Adrenal gland (tissue), 12 donors: ENCODE measurements around the gene KRTAP5-6. TPM values are rescaled to one million over a fixed set of nuclear protein-coding genes. Genes with fewer than 3 reads are reported as not detected.
"Not testable (repeated sequence)": the region's sequence is repeated elsewhere in the genome, so short reads cannot be mapped to it uniquely, and the experiment has no call there.

Experiments used
- DNase-seq, 7 donors: peaks; one replicate each; pipeline ENCODE4 v3.0.0-alpha.2; 2019 to 2020
- H3K27ac ChIP-seq, 5 donors: fragments of 200-600 bp; sonication (generic) in 4 of 5; 1 replicate in 3 of 5; 2 replicates in 2 of 5; pipeline versions ENCODE4 v1.5.1 to v1.8.0; 2016 to 2020; ENCODE audit warnings: mild to moderate bottlenecking in 1 of 5
- H3K27me3 ChIP-seq: fragments of 200-600 bp; 2 replicates; pipeline ENCODE4 v1.8.0; 2021
- H3K36me3 ChIP-seq, 2 donors: fragments of 200-600 bp; replicated peaks in 1 of 2; 1 replicate in 1 of 2; 2 replicates in 1 of 2; pipeline versions ENCODE4 v1.5.1 to v1.8.0; 2018 to 2022
- H3K4me1 ChIP-seq, 2 donors: fragments of 200-600 bp; replicated peaks in 1 of 2; 1 replicate in 1 of 2; 2 replicates in 1 of 2; pipeline versions ENCODE4 v1.5.1 to v1.8.0; 2018 to 2021
- H3K4me3 ChIP-seq, 4 donors: fragments of 200-600 bp; sonication (generic) in 3 of 4; one replicate each; pipeline ENCODE4 v1.5.1; 2016 to 2018
- H3K9me3 ChIP-seq, 3 donors: fragments of 200-600 bp; sonication (generic) in 1 of 3; replicated peaks in 1 of 3; 1 replicate in 2 of 3; 2 replicates in 1 of 3; pipeline versions ENCODE4 v1.5.1 to v1.8.0; 2016 to 2021
- POLR2A ChIP-seq, 2 donors: fragments of 450-650 bp; IDR thresholded peaks; one replicate each; pipeline ENCODE4 v1.6.1; 2017; ENCODE audit warnings: antibody characterized with exemption in 2 of 2, mild to moderate bottlenecking in 2 of 2, moderate library complexity in 1 of 2
- WGBS, 4 donors: extraction: QIAGEN DNeasy Blood & Tissue Kit in 2 of 4; methylation state at CpG; one replicate each; pipeline versions ENCODE4 v1.1.5 to v1.1.7; 2013 to 2017; 5-methylcytosine and 5-hydroxymethylcytosine counted together
- intact Hi-C, 2 donors: fragments of 100-400 bp; cut with DNase I; formaldehyde crosslinking; loops; one replicate each; pipeline versions ENCODE4 v1.14.1 to v1.15.0; 2022 to 2023
- polyA plus RNA-seq, 3 donors: library from polyadenylated mRNA; stranded (reverse); fragments of 200-250 nt in 2 of 3; fragments of 350-450 nt in 1 of 3; fragmentation: Illumina TruSeq in 1 of 3; extraction: RNeasy Lipid Tissue Mini Kit (QIAGEN cat#74804) in 1 of 3; gene quantifications; one replicate each; pipeline ENCODE4 v1.2.3, GENCODE V29; 2013 to 2014
- total RNA-seq, 9 donors: library from RNA; depleted of rRNA in 4 of 9; stranded (reverse); fragments of >200 nt in 4 of 9; fragments of 120-200 nt in 1 of 9; fragmentation: NEBNext Ultra II Directional in 1 of 9; extraction: Animal tissue kit (Norgen Biotek cat#: 25700) in 1 of 9; gene quantifications; one replicate each; pipeline versions ENCODE4 v1.1.0 to v1.2.4, GENCODE V29; 2013 to 2023
- TF ChIP-seq, protein P1 (sequence below), 6 experiments: fragments of 450-650 bp in 4 of 6; fragments of 200-600 bp in 2 of 6; sonication (generic) in 1 of 6; IDR thresholded peaks; 1 replicate in 5 of 6; 2 replicates in 1 of 6; pipeline versions ENCODE4 v1.5.1 to v1.8.0; 2016 to 2021; ENCODE audit warnings: antibody characterized with exemption in 6 of 6, mild to moderate bottlenecking in 2 of 6, moderate library complexity in 1 of 6
- donor health status: healthy with polysubstance abuse.
- donor health status: Bipolar disorder and iron deficiency.
- donor health status: DM: yes; HTN: yes; CAD: no.
- donor health status: DM: no; HTN: no; CAD: no.
- donor health status: DM: no; HTN: no; CAD: no.
- donor health status: DM: yes; HTN: yes; CAD: no.

Gene KRTAP5-6
- total and polyA plus RNA-seq, 12 donors, result 0.61 TPM; not detected in 11

DNA sequence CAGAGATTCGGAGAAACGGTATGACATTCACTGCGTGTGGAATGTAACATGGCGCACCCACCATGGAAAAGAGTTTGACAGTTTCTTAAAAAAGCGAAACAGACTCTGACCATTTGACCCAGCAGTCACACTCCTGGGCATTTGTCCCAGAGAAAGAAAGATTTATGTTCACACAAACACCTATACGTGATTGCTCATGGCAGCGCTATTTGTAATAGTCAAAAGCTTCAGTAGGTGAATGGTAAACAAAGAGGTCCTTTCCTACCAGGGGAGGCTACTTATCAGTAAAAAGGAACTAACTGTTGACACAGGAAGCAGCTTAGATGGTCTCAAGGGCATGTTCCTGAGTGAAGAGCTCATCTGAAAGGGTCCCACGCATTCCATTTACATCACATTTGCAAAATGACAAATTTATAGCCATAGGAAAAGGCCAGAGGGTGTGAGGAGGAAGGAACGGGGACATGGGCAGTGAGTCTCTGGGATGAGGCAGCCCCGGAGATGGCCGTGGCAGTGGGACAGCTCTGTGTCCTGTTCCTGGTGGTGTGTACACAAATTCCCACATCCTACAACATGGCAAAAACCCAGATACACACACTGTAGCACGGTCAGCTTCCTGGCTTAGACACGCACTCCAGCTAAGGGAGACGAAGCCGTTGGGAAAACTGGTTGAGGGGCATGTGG, 14.6 kb upstream of the KRTAP5-6 start:
- WGBS, 4 donors, result 61 to 71% (median 65%) methylated on average over 15 of the region's 15 CpGs
- no peak for TF ChIP-seq POLR2A (IDR thresholded peaks at IDR 0.05)
- TF ChIP-seq, protein P1, sequence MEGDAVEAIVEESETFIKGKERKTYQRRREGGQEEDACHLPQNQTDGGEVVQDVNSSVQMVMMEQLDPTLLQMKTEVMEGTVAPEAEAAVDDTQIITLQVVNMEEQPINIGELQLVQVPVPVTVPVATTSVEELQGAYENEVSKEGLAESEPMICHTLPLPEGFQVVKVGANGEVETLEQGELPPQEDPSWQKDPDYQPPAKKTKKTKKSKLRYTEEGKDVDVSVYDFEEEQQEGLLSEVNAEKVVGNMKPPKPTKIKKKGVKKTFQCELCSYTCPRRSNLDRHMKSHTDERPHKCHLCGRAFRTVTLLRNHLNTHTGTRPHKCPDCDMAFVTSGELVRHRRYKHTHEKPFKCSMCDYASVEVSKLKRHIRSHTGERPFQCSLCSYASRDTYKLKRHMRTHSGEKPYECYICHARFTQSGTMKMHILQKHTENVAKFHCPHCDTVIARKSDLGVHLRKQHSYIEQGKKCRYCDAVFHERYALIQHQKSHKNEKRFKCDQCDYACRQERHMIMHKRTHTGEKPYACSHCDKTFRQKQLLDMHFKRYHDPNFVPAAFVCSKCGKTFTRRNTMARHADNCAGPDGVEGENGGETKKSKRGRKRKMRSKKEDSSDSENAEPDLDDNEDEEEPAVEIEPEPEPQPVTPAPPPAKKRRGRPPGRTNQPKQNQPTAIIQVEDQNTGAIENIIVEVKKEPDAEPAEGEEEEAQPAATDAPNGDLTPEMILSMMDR (IDR thresholded peaks at IDR 0.05), result no peak
- Histone ChIP-seq H3K36me3 (no peaks in the 10 kb centered on the region), H3K4me1 (no peaks in the 10 kb centered on the region), H3K27ac (no peak overlapping the region), H3K4me3 (no peak overlapping the region), H3K27me3 (peaks cover 17% of the 10 kb centered on the region), H3K9me3 (no peaks in the 10 kb centered on the region)
- peak in 2 of 7 donors; percentile 38 to 75 for DNase-seq
- intact Hi-C loops, result no loop called here

DNA sequence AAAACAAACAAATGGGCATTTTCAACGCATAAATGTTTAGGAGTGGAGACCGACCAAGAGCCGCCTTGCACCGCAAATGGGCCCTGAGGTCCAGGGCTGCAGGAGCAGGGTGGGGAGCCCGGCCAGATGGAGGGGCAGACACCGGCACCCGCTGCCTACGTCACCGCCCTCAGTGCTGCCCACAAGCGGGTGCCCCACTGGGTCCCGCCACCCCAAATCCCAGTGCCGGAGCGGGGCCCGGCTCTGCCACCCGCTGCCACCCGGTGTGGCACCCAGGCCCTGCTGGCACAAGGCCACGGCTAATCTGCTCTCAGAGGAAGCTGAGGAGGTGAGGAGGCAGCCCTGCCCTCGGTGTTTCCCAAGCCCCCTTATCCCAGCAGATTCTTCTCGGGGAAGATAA, 13.8 kb upstream of the KRTAP5-6 start:
- H3K9me3 ChIP-seq, H3K4me1 ChIP-seq, H3K36me3 ChIP-seq, H3K4me3 ChIP-seq, intact Hi-C loops: not testable (repeated sequence)
- peak in 1 of 7 donors; percentile 38 for DNase-seq
- 82 to 92% (median 86%) methylated on average over 6 to 19 of the region's 19 CpGs for WGBS, 4 donors
- Histone ChIP-seq H3K27me3 (peaks cover 11% of the 10 kb centered on the region), H3K27ac (peak overlapping the region in 1 of 5 donors; percentile 58)

DNA sequence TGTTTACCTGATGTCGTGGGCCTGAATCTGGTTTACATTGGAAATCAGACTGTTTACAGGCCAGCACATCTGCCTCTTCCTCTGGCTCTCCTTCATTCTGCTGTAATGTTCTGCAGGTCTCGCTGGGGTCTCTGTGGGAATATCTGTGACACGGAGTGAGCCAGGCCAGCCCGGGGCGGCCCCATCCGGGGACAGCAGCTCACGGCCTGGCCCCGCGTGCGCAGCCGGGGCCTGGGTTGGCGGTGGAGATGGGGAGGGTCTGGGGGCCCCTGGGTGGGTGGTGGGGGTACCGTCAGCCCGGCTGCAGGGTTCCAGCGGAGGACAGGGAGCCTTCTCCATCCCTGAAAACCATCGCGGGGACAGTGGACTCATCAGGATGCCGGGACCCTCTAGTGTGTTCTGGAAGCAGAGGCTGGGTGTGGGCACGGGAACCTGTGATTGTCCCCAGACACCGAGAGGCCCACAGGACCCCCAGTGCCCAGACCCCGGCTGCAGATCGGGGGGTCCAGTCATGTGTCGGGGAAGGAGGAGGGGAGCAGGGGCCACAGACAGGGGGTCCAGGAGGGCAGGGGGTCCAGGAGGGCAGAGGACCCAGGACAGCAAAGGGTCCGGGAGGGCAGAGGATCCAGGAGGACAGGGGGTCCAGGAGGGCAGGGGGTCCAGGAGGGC, 13.0 kb upstream of the KRTAP5-6 start:
- H3K36me3 ChIP-seq, intact Hi-C loops, H3K27ac ChIP-seq, H3K4me1 ChIP-seq, H3K9me3 ChIP-seq, H3K27me3 ChIP-seq, H3K4me3 ChIP-seq: not testable (repeated sequence)
- peak in 1 of 7 donors; percentile 33 for DNase-seq
- WGBS, 4 donors, result 80 to 85% methylated on average over 14 to 15 of the region's 24 CpGs; no CpG with 5 or more reads in 2 of the 4 donors

DNA sequence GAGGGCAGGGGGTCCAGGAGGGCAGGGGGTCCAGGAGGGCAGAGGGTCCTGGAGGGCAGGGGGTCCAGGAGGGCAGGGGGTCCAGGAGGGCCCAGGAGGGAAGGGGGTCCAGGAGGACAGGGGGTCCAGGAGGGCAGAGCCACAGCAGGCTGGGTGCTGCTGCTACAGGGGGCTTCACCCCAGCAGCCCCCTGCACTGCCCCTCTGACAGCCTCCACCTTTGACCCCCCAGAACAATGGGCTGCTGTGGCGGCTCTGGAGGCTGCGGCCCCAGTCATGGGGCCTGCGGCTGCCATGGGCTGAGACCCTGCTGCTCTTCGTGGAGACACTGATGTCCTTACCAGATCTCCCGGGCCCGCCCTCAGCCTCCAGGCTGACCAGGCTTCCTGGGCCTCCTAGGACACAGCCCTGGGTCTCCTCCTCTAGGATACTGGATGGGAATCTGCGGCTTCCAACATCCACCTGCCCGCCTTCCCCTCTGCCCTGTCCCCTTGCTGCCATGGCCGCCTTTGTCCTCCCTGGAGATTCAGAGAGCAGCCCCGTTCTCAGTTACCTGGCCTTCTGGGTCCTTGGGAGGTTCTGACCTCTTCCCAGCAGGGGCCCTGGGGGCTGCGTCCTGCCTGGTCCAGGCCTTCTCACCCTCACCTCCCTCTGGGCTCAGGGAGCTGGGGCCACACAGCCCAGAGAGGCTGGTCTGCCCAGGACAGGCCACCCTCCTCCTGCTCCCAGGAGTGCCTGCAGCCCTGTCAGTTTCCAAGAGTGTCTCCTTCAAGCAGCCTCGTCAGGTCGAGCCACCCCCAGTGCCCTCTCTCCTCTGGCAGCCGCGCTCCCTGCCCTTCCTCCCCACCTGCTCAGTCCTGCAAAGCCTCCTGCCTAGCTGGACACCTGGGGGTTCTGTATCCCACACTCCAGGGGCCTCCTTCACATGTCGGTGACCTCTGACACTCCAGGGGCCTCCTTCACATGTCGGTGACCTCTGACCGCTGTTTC, 11.8 kb upstream of the KRTAP5-6 start:
- H3K4me3 ChIP-seq, H3K36me3 ChIP-seq, H3K27ac ChIP-seq, H3K27me3 ChIP-seq, H3K9me3 ChIP-seq, intact Hi-C loops, H3K4me1 ChIP-seq: not testable (repeated sequence)
- WGBS, 4 donors, result 74 to 83% (median 78%) methylated on average over 11 to 14 of the region's 18 CpGs
- DNase-seq, result peak in 1 of 7 donors; percentile 27

DNA sequence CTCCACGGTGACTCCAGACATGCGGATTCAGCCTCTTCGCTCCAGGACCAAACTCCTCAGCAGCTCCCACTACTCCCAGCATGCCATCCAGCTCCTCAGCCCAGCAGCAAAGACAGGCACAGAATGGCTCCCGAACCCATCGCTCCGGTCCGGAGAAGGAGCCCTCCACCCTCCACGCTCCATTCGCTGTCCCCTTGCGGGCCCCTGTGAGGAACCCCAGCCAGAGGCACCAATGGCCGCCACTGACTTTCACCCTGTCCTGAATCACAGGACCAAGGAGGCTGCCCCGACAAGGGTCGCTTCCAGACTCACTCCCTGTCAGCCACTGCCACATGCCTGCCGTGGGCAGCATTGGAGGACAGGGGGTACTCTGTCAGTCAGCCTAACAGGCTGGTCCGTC, 10.8 kb upstream of the KRTAP5-6 start:
- H3K36me3 ChIP-seq, intact Hi-C loops, H3K9me3 ChIP-seq, H3K27me3 ChIP-seq, H3K4me3 ChIP-seq, H3K27ac ChIP-seq, H3K4me1 ChIP-seq: not testable (repeated sequence)
- WGBS, 4 donors, result 71 to 89% (median 78%) methylated on average over 11 to 12 of the region's 15 CpGs
- DNase-seq, result peak in 1 of 7 donors; percentile 40

DNA sequence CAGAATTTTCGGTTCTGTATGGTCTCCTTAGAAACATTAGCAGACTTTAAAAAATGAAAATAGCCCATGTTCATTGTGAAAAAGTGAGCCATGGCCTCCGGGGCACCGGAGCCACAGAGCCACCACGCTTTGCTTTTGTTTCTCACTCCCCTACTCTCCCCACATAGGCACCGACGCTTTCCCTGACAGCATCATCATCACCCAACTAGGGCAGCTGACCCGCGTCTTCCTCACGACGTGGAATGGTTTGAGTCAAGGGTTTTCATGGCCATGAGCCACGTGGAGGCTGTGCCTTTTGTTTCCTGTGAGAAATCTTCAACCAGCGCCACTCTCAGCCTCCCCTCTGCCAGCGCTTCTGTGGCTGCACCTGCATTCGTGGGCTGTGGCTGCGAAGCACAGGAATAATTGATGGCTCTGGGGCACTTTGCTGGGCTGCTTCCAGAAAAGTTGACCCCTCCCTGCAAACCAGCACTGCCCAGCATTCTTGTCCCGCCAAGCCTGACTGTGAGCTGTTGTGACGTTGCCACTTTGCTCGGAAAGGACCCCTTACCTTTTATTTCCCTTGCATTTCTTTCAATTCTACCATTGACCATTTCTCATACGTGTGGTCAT, 8.6 kb upstream of the KRTAP5-6 start:
- WGBS, 4 donors, result 75 to 81% (median 78%) methylated on average over 19 of the region's 19 CpGs
- H3K27me3 ChIP-seq, intact Hi-C loops: not testable (repeated sequence)

DNA sequence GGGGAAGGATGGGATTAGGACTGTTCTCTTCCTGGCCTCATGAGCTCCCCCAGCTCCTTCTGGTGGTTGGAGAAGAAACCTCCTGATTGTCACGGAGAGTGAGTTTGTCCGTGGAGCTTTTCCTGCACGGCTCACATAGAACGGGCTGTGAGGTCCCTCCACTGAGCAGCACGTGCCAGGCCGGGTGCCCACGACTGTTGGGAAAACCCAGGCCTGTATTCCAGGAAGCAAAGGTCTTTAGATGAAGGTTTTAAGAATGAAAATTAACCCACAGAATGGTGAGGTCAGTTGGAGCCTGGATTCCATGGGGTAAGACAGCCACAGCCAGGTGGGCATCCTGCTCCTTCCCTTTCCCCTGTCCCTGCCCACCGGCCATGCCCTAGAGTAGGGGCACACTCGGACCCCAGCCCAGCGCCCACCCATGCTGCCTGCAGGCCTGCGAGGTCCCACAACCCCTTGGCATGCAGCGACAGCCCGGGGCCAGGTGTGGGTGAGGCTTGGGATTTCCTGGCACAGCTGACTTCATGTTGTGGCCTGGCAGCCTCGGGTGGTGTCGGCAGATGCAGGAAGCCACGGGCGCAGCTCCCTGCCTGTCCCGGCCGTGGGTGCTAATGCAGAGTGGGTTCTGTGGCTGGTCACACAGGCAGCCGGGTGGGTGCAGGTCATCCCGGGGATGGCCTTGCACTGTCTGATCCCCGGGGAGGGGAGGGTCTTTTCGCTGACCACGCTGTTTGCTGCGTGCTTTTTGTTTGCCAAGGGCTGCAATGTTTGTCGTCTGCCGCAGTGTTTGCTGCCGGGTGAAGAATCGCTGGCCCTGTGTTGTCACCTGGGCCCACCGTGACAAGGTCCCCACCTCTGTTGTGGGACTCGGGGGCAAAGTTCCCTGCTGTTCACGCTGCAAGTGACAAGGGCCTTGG, 7.5 kb upstream of the KRTAP5-6 start:
- H3K27me3 ChIP-seq, DNase-seq, H3K36me3 ChIP-seq, H3K4me3 ChIP-seq, H3K27ac ChIP-seq, H3K9me3 ChIP-seq: not testable (repeated sequence)
- peaks cover 7 to 11% of the 10 kb centered on the region in 2 donors for H3K4me1 ChIP-seq
- intact Hi-C loops, result loop anchor here (5.0 kb wide), 3 partner anchors 37 to 463 kb away; no protein-coding TSS in a partner anchor
- WGBS, 4 donors, result 73 to 86% (median 77%) methylated on average over 12 to 31 of the region's 32 CpGs

More for the DNA sequence above, 8.6 kb upstream of the KRTAP5-6 start:
- not testable (repeated sequence) for H3K4me1 ChIP-seq, H3K36me3 ChIP-seq, H3K4me3 ChIP-seq, H3K9me3 ChIP-seq, DNase-seq, H3K27ac ChIP-seq
